ENCODE results near the gene ZNF142. TPM values are rescaled to one million over a fixed set of nuclear protein-coding genes. Genes with fewer than 3 reads are reported as not detected.

Gene ZNF142
- total RNA-seq, 4 donors from 2014 or later, result 11.8 to 40.3 (median 15.7) TPM

DNA sequence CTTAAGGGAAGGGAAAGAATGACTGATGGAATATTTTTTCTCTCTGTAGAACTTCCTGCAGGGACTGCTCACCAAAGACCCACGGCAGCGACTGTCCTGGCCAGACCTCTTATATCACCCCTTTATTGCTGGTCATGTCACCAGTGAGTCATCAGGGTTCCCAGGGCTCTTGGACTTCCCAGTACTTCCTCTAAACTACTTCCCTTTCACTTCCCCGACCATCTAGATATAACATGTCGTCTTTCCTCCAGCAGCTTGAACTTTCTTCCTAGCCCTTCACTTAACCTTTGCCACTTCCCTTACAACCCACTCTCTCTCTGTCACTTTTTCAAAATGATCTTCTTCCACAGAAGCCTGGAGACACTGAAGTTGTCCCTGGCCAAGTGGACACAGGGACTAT is 19.7 kb upstream of the ZNF142 start:
- no peak overlapping the region for H3K4me3 ChIP-seq
- intact Hi-C loops (cut with DNase I; ENCODE audit: low total_unique reads), result no loop called here

DNA sequence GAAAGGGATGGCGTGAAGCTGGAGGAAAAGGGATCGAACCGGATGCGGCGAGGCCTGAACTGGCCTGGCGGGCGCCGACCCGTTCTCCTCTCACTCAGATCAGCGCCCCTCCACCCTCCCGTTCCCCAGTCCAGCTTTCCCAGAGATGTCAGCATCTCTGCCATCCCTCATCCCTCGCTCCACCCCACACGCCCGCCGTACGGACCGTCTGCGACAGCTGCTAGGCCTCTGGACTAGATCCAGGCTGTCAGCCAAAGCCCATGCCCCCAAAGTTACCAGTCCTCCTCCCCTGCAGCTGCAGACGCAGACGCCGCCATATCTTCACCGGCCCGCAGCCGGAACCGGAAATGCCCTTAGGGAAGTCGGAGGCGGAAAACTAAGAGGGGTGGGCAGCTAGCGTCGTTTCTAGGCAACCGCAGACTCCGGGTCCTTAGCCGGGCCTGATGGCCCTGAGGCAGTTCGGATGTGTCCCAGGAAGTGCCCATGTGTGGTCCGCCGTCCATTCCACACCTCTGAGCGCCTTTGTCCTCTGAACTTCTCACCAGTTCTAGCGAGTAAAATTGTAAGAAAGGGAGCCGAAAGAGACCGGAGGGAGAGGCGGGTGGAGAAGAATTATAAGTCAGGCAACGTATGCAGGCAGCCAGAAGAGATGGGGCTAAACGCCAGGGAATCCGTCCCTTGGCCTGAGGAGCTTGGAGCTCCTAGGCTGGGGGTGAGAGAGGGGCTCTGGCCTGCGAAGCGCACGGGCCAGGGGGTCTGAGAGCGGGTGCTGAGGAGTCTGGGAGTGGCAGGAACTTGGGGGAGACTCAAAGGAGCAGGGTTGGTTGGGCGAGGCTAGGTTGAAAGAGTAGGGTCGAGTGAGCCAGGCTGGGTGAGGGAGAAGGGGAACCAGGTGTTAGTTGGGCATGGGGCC is 12.5 kb upstream of the ZNF142 start, which contains the start of the genes RNF25 and STK36:
TSS of gene RNF25 (minus strand) at position 349 of the 913 bp plus-strand sequence. CDS start at position 317, 32 bp downstream.
TSS of gene STK36 (plus strand) at position 433 of the 913 bp plus-strand sequence. CDS start 744 bp downstream, outside the sequence.
- peak; percentile 82 to 85 for DNase-seq
- intact Hi-C loops (cut with DNase I; ENCODE audit: low total_unique reads), result no loop called here
- H3K4me3 ChIP-seq, result peak within 1 kb of the TSS; percentile 80 to 96

More for the DNA sequence above, 19.7 kb upstream of the ZNF142 start:
- H3K36me3 ChIP-seq, result no peaks in the 10 kb centered on the region
- DNase-seq, result no peak
- H3K4me1 ChIP-seq, result no peaks in the 10 kb centered on the region
- no peaks in the 10 kb centered on the region for H3K9me3 ChIP-seq
- no peak for TF ChIP-seq POLR2A (IDR thresholded peaks at IDR 0.05)
- TF ChIP-seq, protein P1, sequence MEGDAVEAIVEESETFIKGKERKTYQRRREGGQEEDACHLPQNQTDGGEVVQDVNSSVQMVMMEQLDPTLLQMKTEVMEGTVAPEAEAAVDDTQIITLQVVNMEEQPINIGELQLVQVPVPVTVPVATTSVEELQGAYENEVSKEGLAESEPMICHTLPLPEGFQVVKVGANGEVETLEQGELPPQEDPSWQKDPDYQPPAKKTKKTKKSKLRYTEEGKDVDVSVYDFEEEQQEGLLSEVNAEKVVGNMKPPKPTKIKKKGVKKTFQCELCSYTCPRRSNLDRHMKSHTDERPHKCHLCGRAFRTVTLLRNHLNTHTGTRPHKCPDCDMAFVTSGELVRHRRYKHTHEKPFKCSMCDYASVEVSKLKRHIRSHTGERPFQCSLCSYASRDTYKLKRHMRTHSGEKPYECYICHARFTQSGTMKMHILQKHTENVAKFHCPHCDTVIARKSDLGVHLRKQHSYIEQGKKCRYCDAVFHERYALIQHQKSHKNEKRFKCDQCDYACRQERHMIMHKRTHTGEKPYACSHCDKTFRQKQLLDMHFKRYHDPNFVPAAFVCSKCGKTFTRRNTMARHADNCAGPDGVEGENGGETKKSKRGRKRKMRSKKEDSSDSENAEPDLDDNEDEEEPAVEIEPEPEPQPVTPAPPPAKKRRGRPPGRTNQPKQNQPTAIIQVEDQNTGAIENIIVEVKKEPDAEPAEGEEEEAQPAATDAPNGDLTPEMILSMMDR (IDR thresholded peaks at IDR 0.05), result no peak
- no peak overlapping the region for H3K27ac ChIP-seq
- no peaks in the 10 kb centered on the region for H3K27me3 ChIP-seq

DNA sequence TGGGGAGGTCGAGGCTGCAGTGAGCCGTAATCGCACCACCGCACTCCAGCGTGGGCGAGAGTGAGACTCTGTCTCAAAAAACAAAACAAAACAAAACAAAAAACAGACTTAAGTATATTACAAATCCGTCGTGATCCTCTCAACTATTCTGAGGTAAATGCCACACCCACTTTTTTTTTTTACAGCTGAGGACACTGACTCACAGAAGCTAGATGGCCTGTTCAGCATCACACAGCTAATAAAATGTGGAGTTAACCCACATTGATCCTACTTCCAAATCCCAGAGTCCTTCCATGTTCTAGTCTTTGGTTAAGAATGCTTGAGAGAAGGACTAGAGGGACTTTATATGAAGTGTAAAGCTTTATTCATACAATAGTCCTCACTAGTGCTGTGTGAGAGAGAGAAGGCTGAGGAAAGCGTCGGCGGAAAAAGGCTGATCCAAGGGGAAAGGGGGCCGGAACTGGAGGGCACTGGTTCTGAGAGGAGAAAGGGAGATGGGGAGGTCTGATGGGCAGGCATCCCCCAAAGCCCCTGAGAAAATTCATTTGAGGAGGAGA is 11.8 kb upstream of the ZNF142 start:
- peaks cover 0 to 8% of the 10 kb centered on the region in 2 donors for H3K4me1 ChIP-seq
- DNase-seq, result no peak
- TF ChIP-seq, protein P1 (IDR thresholded peaks at IDR 0.05), result no peak
- no peak for TF ChIP-seq POLR2A (IDR thresholded peaks at IDR 0.05)
- peak overlapping the region; percentile 80 to 96 for H3K4me3 ChIP-seq
- no peaks in the 10 kb centered on the region for H3K27me3 ChIP-seq
- no peaks in the 10 kb centered on the region for H3K9me3 ChIP-seq
- H3K27ac ChIP-seq, result peak overlapping the region; percentile 60 to 84
- intact Hi-C loops (cut with DNase I; ENCODE audit: low total_unique reads), result no loop called here
- no peaks in the 10 kb centered on the region for H3K36me3 ChIP-seq

More for the DNA sequence above, 12.5 kb upstream of the ZNF142 start, which contains the start of the genes RNF25 and STK36:
- peaks cover 0 to 8% of the 10 kb centered on the region in 2 donors for H3K4me1 ChIP-seq
- H3K9me3 ChIP-seq, result no peaks in the 10 kb centered on the region
- peak within 1 kb of the TSS; percentile 60 to 84 for H3K27ac ChIP-seq
- H3K27me3 ChIP-seq, result no peaks in the 10 kb centered on the region
- no peaks in the 10 kb centered on the region for H3K36me3 ChIP-seq
- TF ChIP-seq, protein P1 (IDR thresholded peaks at IDR 0.05), result no peak
- TF ChIP-seq POLR2A (IDR thresholded peaks at IDR 0.05), result peak; percentile 13 to 59

DNA sequence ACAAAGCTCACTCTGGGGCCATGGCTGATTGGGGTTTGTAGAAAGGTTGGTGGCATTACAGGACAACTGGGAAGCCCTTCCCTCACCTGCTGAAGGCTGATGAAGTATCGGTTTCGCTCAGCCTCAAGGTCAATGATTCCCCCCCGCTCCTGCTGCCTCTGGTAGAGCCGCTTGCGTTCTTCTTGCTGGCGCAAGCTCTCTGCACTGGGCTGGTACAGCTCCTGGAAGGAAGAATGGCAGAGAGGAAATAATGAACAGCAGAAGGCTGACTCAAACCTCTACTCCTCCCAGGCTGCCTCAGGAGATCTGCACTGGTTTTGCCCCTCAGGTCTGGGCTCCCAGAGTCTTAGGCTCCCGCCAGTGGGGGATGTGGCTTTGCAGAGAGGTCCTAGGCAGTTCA is 5.2 kb upstream of the ZNF142 start:
- DNase-seq, result no peak
- Histone ChIP-seq H3K4me1 (peaks cover 0 to 4% of the 10 kb centered on the region in 2 donors), H3K9me3 (no peaks in the 10 kb centered on the region), H3K36me3 (no peaks in the 10 kb centered on the region), H3K4me3 (no peak overlapping the region), H3K27ac (no peak overlapping the region), H3K27me3 (no peaks in the 10 kb centered on the region)
- TF ChIP-seq POLR2A (IDR thresholded peaks at IDR 0.05), result no peak
- TF ChIP-seq, protein P1 (IDR thresholded peaks at IDR 0.05), result no peak
- intact Hi-C loops (cut with DNase I; ENCODE audit: low total_unique reads), result no loop called here

DNA sequence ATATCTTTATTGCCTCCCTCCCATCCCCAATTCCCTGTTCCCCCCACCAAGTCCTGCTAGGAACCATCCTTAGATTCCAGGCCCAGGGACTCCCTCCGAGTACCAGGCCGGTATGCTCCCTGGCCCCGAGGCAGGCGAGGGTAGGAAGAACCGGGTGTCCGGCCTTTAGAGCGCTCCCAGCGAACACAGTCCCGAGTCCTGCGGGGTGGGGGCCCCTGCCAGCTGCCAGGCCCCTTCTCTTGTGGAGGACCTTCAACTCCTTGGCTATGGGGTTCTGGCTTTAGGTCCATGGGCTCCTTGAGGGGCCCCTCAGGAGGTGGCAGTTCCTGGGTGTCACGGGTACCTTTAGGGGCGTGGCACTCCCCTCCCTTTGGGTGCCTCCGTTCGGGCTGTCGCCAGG is 4.5 kb upstream of the ZNF142 start:
- TF ChIP-seq POLR2A (IDR thresholded peaks at IDR 0.05), result no peak
- TF ChIP-seq, protein P1 (IDR thresholded peaks at IDR 0.05), result no peak
- peaks cover 0 to 4% of the 10 kb centered on the region in 2 donors for H3K4me1 ChIP-seq
- no peaks in the 10 kb centered on the region for H3K9me3 ChIP-seq
- H3K27ac ChIP-seq, result no peak overlapping the region
- H3K27me3 ChIP-seq, result no peaks in the 10 kb centered on the region
- no peaks in the 10 kb centered on the region for H3K36me3 ChIP-seq
- no peak overlapping the region for H3K4me3 ChIP-seq
- DNase-seq, result no peak
- intact Hi-C loops (cut with DNase I; ENCODE audit: low total_unique reads), result no loop called here

Measured in uterus (tissue), 4 donors.